Measurements from ENCODE around the gene SLC6A11. TPM values are rescaled to one million over a fixed set of nuclear protein-coding genes. Genes with fewer than 3 reads are reported as not detected.

The SLC6A11 gene
- total RNA-seq, 1 donor from 2014 or later = 0.19 TPM

DNA sequence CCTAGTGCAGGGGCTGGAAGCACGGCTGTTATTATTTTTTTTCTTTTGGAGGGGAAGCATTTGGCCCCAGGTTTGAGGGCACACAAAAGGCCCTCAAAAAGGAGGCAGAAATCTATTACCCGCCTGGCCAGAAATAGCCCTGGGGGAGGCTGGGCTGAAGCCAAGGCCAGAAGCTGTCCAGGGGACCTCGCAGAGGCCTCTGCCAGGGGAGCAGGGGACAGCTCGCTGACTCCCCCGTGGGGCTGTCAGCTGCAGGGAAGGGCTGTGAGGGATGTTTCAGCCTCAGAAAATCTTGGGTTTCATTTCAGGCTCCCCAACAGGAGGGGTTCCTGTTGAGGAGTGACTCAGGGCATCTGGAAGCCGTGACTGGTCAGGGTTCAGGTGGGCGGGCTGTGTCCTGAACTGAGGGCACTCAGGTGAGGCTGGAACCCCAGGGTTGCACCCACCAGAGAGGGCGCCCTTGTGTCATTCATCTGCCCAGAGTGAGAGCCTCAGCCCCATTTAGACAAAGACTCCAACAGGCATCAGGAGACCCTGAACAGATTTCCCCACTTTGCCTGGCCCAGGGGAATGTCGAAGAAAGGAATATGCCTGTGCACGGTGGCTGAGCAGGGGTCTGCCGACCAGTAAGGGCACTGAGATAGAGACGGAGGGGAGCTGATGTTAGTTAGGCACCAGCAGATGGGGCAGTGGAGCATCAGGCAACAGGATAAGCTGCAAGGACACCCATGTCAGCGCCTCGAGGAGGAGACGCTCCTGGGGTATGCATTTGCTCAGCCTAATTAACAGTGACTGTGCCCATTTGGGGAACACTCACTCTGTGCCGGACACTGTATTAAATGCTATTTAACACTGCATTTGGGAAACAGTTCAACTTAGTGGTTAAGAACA, 43.5 kb upstream of the SLC6A11 start:
- Mint-ChIP-seq H3K27me3 (peaks cover 60% of the 10 kb centered on the region), H3K4me3 (ENCODE audit: low read depth) (no peak overlapping the region), H3K27ac (no peak overlapping the region), H3K9me3 (ENCODE audit: low read depth) (peaks cover 3% of the 10 kb centered on the region), H3K4me1 (ENCODE audit: low read depth) (no peaks in the 10 kb centered on the region), H3K36me3 (ENCODE audit: insufficient read depth) (no peaks in the 10 kb centered on the region)
- no peak for DNase-seq (ENCODE audit: low spot score, unreplicated experiment)
- TF ChIP-seq, protein P1, sequence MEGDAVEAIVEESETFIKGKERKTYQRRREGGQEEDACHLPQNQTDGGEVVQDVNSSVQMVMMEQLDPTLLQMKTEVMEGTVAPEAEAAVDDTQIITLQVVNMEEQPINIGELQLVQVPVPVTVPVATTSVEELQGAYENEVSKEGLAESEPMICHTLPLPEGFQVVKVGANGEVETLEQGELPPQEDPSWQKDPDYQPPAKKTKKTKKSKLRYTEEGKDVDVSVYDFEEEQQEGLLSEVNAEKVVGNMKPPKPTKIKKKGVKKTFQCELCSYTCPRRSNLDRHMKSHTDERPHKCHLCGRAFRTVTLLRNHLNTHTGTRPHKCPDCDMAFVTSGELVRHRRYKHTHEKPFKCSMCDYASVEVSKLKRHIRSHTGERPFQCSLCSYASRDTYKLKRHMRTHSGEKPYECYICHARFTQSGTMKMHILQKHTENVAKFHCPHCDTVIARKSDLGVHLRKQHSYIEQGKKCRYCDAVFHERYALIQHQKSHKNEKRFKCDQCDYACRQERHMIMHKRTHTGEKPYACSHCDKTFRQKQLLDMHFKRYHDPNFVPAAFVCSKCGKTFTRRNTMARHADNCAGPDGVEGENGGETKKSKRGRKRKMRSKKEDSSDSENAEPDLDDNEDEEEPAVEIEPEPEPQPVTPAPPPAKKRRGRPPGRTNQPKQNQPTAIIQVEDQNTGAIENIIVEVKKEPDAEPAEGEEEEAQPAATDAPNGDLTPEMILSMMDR (IDR thresholded peaks at IDR 0.05; ENCODE audit: unreplicated experiment) = no peak

DNA sequence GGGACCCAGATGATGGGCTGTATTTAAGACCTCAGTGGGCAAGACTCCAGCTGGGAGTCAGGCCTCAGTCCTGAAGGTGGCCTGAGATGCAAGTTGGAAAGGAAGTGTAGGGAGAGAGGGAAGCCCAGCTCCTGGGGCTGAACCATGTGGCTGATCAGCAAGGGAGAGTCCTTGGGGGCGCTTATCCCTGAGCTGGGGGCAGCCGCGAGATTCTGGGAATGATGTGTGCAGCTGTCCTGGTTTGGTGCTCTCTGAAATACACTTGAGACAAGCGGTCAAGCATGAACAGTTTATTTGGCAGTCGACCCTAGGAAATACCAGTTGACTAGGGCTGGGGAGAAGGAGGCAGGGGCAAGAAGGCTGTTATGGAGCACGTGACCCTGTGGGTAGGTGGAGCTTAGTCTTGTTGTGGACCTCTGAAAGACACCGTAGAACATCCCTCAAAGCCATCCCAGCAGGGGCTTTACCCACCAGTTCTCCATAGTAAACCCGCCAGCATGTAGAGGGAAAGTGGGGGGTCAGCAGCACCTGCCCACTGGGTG, 41.8 kb upstream of the SLC6A11 start:
- no peaks in the 10 kb centered on the region for H3K4me1 Mint-ChIP-seq (ENCODE audit: low read depth)
- no peak overlapping the region for H3K4me3 Mint-ChIP-seq (ENCODE audit: low read depth)
- no peak overlapping the region for H3K27ac Mint-ChIP-seq
- peaks cover 3% of the 10 kb centered on the region for H3K9me3 Mint-ChIP-seq (ENCODE audit: low read depth)
- TF ChIP-seq, protein P1 (IDR thresholded peaks at IDR 0.05; ENCODE audit: unreplicated experiment) = no peak
- no peak for DNase-seq (ENCODE audit: low spot score, unreplicated experiment)
- peaks cover 59% of the 10 kb centered on the region for H3K27me3 Mint-ChIP-seq
- no peaks in the 10 kb centered on the region for H3K36me3 Mint-ChIP-seq (ENCODE audit: insufficient read depth)

DNA sequence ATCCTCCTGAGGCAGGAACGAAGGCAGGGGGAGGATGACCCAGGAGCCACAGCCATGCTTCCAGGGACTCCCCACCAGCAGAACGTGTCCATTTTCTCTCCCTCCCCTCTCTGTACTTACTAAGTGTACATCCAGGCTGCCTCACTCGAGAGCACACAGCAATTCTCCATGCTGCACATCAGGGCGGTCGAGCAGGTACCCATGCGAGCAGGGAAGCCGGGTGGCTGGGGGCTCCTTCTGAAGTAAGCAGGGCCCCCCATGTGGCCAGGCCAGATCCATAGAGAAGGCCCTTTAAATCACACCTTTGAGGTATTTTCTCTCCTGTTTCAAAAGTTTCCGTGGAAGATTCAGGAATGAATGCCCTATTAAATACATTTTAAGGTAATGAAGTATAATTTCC, 41.2 kb upstream of the SLC6A11 start:
- H3K27ac Mint-ChIP-seq = no peak overlapping the region
- H3K9me3 Mint-ChIP-seq (ENCODE audit: low read depth) = peaks cover under 1% of the 10 kb centered on the region
- no peaks in the 10 kb centered on the region for H3K36me3 Mint-ChIP-seq (ENCODE audit: insufficient read depth)
- H3K27me3 Mint-ChIP-seq = peaks cover 57% of the 10 kb centered on the region
- no peak for DNase-seq (ENCODE audit: low spot score, unreplicated experiment)
- no peaks in the 10 kb centered on the region for H3K4me1 Mint-ChIP-seq (ENCODE audit: low read depth)
- TF ChIP-seq, protein P1 (IDR thresholded peaks at IDR 0.05; ENCODE audit: unreplicated experiment) = no peak
- H3K4me3 Mint-ChIP-seq (ENCODE audit: low read depth) = no peak overlapping the region

DNA sequence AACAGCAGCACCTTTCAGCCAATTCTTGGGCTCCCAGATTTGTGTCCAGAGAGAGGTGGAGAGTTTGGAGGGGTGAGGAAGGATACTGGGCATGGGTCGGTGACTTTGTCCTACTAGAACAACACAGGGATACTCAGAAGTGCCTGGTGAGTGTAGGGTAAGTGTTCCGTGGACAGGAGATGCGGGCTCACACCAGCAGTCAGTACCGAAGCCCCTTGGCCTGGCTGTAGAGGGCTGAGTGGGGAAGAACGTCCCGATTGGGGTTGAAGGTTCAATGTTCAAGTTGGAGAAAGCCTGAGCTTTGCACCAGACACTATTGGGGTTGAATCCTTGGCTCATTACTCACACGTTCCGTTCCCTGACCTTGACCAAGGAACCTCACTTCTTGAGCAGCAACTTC, 40.8 kb upstream of the SLC6A11 start:
- Mint-ChIP-seq H3K27me3 (peaks cover 57% of the 10 kb centered on the region), H3K9me3 (ENCODE audit: low read depth) (no peaks in the 10 kb centered on the region), H3K4me1 (ENCODE audit: low read depth) (no peaks in the 10 kb centered on the region), H3K27ac (no peak overlapping the region), H3K36me3 (ENCODE audit: insufficient read depth) (no peaks in the 10 kb centered on the region), H3K4me3 (ENCODE audit: low read depth) (no peak overlapping the region)
- TF ChIP-seq, protein P1 (IDR thresholded peaks at IDR 0.05; ENCODE audit: unreplicated experiment) = no peak
- no peak for DNase-seq (ENCODE audit: low spot score, unreplicated experiment)

DNA sequence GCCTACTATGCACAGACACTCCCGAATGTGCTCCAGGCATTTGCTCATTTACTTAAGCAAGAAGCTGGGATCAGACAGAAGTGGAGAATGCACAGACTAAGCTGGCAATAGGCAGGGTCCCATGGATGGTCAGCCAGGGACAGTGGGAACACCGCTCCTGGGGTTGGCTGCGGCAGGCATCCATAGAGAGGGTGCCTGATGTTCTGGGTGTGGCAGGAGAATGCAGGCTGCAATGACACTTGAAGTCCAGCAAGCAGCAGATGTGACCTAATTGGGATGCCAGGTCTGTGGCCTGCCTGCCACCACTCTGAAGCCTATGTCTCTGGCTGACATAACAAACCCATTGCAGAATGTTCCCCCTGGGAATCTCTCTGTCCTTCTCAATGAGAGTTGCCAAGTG, 40.2 kb upstream of the SLC6A11 start:
- TF ChIP-seq, protein P1 (IDR thresholded peaks at IDR 0.05; ENCODE audit: unreplicated experiment) = no peak
- H3K9me3 Mint-ChIP-seq (ENCODE audit: low read depth) = no peaks in the 10 kb centered on the region
- H3K27me3 Mint-ChIP-seq = peaks cover 58% of the 10 kb centered on the region

More for the DNA sequence above, 40.2 kb upstream of the SLC6A11 start:
- Mint-ChIP-seq H3K36me3 (ENCODE audit: insufficient read depth) (no peaks in the 10 kb centered on the region), H3K4me3 (ENCODE audit: low read depth) (no peak overlapping the region), H3K4me1 (ENCODE audit: low read depth) (no peaks in the 10 kb centered on the region), H3K27ac (no peak overlapping the region)
- no peak for DNase-seq (ENCODE audit: low spot score, unreplicated experiment)
